ENCODE measurements around the gene PFKL.
"Not testable (repeated sequence)": the region's sequence is repeated elsewhere in the genome, so short reads cannot be mapped to it uniquely, and the experiment has no call there.

Gene PFKL

GRCh38 chr21:44329971-44330681 lies 30.3 kb downstream of the PFKL start:
- DNase-seq, result no peak

- no peak for DNase-seq
Observed at GRCh38 chr21:44330698-44331097, 30.8 kb downstream of the PFKL start.

DNA sequence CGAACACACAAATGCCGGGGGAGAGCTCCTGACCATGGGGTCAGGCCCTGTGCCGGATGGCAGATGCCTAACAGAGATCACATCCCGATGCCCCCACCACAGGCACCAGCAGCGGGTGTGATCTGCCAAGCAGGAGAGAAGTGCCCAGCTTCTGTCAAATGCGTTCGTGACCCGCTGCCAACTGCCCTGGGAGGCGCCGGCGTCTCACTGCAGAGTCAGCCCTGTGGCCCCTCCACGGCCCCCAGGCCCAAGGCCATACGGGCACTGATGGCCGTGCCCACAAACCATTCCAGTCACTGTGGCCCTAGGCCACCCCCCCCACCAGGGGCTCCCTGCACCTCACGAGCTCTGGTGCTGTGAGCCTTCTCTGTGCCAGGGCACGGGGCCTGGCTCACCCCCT lies 31.4 kb downstream of the PFKL start:
- DNase-seq, result no peak

GRCh38 chr21:44331650-44332307 lies 31.9 kb downstream of the PFKL start:
- DNase-seq, result no peak

- DNase-seq, result no peak
Observed at GRCh38 chr21:44332383-44332782, 32.5 kb downstream of the PFKL start.

- no peak for DNase-seq
Observed at GRCh38 chr21:44332965-44333364, 33.1 kb downstream of the PFKL start.

DNA sequence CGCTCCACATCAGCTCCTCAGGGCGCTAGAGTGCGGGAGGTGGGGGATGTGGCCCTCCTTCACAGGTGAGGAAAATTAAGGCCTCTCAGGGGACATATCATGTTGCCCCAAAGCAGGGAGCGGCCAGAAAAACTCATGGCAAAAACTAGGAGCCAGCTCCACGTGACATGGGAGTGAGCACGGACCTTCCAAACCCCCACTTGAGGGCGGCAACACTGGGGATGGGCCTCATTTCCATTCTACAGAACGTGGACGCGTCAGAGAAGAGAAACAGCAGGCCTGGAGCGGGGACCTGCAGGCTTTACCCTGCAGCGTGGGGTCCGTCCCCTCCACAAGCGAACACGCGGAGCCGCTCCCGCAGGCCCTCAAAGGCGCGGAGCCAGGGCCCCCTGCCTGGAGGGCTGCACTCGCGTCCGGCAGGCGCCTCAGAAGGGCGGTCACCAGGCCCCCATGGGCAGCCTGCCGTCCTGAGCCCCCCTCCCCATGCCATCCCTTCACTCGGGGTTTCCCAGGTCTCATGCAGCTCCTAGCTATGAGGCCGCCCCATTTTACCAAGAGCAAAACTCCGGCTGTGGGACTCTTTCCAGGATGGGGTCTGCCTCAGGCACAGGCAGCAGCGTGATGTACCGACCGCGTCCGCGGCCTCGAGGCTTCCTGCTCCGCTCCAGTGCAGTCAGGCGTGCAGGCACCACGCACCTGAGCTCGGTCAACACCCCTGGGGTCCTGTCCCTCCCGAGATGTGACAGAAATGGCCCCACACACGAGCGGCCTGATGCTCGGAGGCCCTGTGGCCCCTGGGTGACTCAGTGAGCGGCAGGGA lies 33.9 kb downstream of the PFKL start:
- no peak for DNase-seq

GRCh38 chr21:44334329-44335030 lies 34.6 kb downstream of the PFKL start:
- DNase-seq, result no peak

DNA sequence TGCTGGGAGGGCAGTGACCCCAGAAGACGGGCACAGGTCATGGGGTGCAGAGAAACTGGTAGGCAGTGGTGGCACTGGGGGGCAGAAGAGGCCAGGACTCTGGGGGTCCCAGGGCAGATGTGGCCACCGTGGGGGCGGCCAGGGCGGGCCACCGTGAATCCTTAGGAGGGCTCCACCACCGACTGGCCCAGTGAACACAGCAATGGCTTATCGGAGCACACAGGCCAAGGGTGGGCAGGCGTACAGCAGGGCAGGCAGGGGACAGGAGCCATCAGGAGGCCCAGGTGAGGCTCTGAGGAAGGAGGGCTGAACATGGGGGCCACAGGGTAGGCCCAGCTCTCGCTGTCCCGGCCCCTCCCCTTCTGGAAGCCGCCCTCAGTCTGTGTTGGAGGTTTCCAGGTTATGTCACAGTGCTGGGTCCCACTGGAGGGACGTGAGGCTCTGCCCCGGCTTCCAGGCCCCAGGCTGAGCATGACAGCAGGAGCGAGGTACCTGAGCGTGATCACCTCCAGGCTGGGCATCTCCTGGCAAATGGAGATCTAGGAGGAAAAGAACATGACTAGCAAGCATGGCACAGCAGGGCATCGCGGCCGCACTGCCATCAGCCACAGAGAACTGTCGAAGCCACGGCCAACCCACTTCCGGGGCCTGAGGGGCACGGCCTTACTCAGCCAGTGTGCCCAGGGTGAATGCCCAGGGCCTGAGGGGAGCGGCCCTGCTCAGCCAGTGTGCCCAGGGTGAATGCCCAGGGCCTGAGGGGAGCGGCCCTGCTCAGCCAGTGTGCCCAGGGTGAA lies 35.6 kb downstream of the PFKL start:
- no peak for DNase-seq

GRCh38 chr21:44337449-44337848 lies 37.6 kb downstream of the PFKL start:
- DNase-seq, result no peak

DNA sequence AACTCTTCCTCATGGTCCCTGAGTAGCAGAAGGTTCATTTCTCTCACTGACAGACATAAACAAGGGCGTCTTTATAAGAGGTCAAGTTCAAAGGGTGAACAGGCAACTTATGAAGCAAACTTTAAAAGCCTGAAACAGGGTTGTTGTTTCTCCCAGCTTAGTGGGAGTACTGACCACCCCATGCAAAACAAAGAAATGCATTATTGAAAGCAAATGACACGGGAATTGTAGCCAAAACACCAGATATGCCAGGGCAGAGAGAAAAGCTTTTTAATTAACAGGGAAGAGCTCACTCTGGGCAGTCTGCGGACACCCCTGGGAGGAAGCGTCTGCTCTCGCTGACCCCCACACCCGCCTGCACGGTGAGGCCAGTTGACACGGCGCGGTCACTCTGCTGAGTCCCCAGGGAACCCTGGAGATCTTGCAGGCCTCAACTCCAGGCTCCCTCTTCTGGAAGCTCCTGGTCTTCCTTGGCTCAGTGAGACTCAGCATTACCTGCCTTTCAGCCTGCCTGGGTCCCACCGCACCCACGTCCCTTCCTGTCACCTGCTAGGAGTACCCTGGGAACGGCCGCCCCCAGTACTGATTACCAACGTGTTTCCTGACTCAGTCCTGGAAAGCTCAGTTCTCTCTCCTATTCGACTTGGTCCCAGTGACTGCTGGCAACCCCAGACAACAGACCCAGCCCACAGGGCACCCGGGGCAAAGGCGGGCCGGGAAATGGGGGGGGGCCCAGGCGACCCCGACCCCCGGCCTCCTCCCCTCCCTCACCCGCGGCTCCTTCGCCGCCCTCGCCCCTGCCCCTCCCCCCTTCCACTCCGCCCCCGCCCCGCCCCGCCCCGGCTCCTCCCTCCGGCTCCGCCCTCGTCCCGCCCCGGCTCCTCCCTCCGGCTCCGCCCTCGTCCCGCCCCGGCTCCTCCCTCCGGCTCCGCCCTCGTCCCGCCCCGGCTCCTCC lies 38.4 kb downstream of the PFKL start:
- peak; percentile 45 for DNase-seq

GRCh38 chr21:44338971-44339910 lies 39.4 kb downstream of the PFKL start, which contains the start of gene CFAP410:
TSS of gene CFAP410 (minus strand) at chr21:44339390. CDS start at chr21:44339194, 196 bp downstream.
- peak; percentile 95 for DNase-seq

DNA sequence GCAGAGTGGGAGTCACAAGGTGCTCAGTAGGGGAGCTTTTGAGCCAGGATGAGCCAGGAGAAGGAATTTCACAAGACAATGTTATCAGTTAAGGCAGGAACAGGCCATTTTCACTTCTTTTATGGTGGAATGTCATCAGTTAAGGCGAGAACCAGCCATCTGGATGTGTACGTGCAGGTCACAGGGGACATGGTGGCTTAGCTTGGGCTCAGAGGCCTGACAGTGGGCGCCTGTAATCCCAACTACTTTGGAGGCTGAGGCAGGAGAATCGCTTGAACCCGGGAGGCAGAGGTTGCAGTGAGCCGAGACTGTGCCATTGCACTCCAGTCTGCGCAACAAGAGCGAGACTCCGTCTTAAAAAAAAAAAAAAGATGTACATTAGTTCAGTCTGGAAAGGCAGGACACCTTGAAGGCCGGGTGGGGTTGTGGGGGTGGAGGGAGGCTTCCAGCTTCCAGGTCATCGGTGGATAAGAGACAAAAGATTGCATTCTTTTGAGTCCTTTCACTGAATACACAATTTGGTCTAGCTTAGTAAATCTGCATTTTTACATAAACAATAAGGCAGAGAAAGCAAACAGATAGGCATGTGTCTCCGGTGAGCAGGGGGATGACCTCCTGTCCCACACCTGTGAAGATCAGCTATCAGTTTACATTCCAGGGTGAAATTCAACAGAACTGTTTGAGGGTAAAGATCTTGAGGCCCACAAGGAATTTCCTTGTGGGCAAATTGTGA lies 42.0 kb downstream of the PFKL start:
- not testable (repeated sequence) for DNase-seq

DNA sequence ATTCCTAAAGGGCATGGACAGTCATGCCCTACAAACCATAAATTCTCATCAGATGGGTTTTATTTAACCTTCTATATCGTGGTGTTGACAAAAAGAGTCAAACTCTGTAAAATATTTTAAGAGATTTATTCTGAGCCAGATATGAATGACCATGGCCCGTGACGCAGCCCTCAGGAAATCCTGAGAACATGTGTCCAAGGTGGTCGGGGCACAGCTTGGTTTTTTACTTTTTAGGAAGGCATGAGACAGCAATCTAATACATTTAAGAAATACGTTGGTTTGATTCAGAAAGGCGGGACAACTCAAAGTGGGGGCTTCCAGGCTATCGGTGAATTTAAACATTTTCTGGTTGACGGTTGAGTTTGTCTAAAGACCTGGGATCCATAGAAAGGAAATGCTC lies 43.1 kb downstream of the PFKL start:
- DNase-seq, result not testable (repeated sequence)

GRCh38 chr21:44344541-44345183 lies 44.8 kb downstream of the PFKL start:
- DNase-seq, result no peak

DNA sequence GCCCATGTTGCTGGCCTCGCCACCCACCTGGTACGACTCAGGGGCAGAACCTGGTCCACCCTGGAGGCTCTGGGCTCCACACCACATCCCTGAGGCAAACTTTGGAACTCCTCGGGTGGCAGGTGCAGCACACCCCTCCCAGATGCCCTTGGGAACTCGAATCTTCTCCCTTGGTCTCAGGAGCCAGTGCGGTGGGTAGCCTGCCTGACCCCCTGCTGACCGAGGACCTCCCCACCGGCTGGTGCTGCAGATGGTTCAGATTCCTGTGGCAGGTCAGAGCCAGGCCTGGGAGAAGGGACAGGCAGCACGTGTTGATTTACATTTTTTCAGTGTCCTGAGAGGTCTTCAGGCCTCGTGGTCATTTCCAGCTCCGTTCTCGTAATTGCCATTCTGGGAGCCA lies 45.6 kb downstream of the PFKL start:
- no peak for DNase-seq

GRCh38 chr21:44347911-44348451 lies 48.1 kb downstream of the PFKL start:
- DNase-seq, result no peak

GRCh38 chr21:44348861-44349260 lies 49.0 kb downstream of the PFKL start:
- DNase-seq, result no peak

Measured in stimulated activated CD4-positive, alpha-beta T cell treated with anti-CD3 and anti-CD28 coated beads, Interleukin-15, amount 100 ng/mL, for 24 hours (primary cell).